Panc1 (cell line): Measurements from ENCODE around the gene SLF2. TPM values are rescaled to one million over a fixed set of nuclear protein-coding genes. Genes with fewer than 3 reads are reported as not detected.

Experiments
- ATAC-seq: fragments of 200-7000 bp; cut with Tn5 transposase; 2 replicates; pipeline ENCODE4 v1.9.1; 2020; ENCODE audit warnings: mild to moderate bottlenecking, moderate library complexity
- BruUV-seq: library from RNA; stranded (reverse); fragments of 400-500 nt; replicated peaks from 2 replicates; lab custom pipeline; 2021; lab: Mats Ljungman, UMichigan
- CTCF ChIA-PET: fragments of 300-600 bp; sonication (Branson Sonifier 250); formaldehyde crosslinking; loops from one replicate; lab custom pipeline; 2022; ENCODE audit warnings: antibody characterized with exemption; lab: Charles Lee
- POLR2A ChIA-PET: fragments of 300-600 bp; sonication (Branson Sonifier 250); formaldehyde crosslinking; loops from one replicate; lab custom pipeline; 2022; ENCODE audit warnings: antibody characterized with exemption; lab: Charles Lee
- DNase-seq: peaks from one replicate; pipeline ENCODE4 v3.0.0-alpha.2; 2010; ENCODE audit warnings: low read depth, low spot score
- H3K27ac ChIP-seq: 2 replicates; pipeline ENCODE4 v1.5.1; 2011; ENCODE audit warnings: mild to moderate bottlenecking, low read length, inconsistent platforms
- H3K27me3 ChIP-seq: fragments of 200-500 bp; sonication (Bioruptor generic); 2 replicates; pipeline ENCODE4 v1.6.0; 2014; ENCODE audit warnings: low read length, inconsistent platforms; ENCODE audit not compliant: control insufficient read depth, insufficient read depth
- H3K36me3 ChIP-seq: fragments of 200-500 bp; sonication (Bioruptor generic); 2 replicates; pipeline ENCODE4 v1.5.1; 2014; ENCODE audit warnings: inconsistent platforms, mild to moderate bottlenecking, low read length, moderate library complexity; ENCODE audit not compliant: control insufficient read depth, insufficient read depth
- H3K4me1 ChIP-seq: 2 replicates; pipeline ENCODE4 v1.5.1; 2011; ENCODE audit warnings: inconsistent platforms, mild to moderate bottlenecking, low read length, moderate library complexity; ENCODE audit not compliant: control insufficient read depth, insufficient read depth
- H3K4me3 ChIP-seq, 2 experiments: 2 replicates each; pipeline ENCODE4 v1.5.1; 2011 to 2012; ENCODE audit warnings: low read depth in 2 of 2, low read length in 2 of 2, mild to moderate bottlenecking in 2 of 2, inconsistent platforms in 1 of 2, moderate library complexity in 1 of 2
- H3K9me3 ChIP-seq: fragments of 200-500 bp; sonication (Bioruptor generic); 2 replicates; pipeline ENCODE4 v1.5.1; 2014; ENCODE audit warnings: low read depth, mild to moderate bottlenecking, inconsistent platforms, low read length, moderate library complexity; ENCODE audit not compliant: control insufficient read depth, insufficient read depth
- POLR2AphosphoS5 ChIP-seq: IDR thresholded peaks from 2 replicates; pipeline ENCODE4 v1.6.1; 2012; ENCODE audit warnings: mild to moderate bottlenecking, low read depth, low read length, moderate library complexity
- SIN3A ChIP-seq: IDR thresholded peaks from 2 replicates; pipeline ENCODE4 v1.6.1; 2012; ENCODE audit warnings: low read depth, mild to moderate bottlenecking, low read length, moderate library complexity, borderline replicate concordance; ENCODE audit not compliant: insufficient read depth
- TCF7L2 ChIP-seq: IDR thresholded peaks from 2 replicates; pipeline ENCODE4 v1.6.1; 2011; ENCODE audit warnings: mild to moderate bottlenecking, low read depth, low read length, inconsistent platforms
- in situ Hi-C: cut with HindIII; loops from 2 replicates; pipeline ENCODE4 v1.10.0; 2016; ENCODE audit warnings: low sequenced_read_pairs, low pct_unique_long_range_greater_than_20kb
- intact Hi-C: fragments of 100-400 bp; cut with micrococcal nuclease; formaldehyde crosslinking; loops from one replicate; pipeline ENCODE4 v1.10.0; 2022; ENCODE audit not compliant: unreplicated experiment
- total RNA-seq: library from RNA; stranded (reverse); gene quantifications from one replicate; pipeline ENCODE4 v1.2.1, GENCODE V29; 2021; ENCODE audit not compliant: unreplicated experiment
- TF ChIP-seq, protein P1 (sequence below), 2 experiments: IDR thresholded peaks; 2 replicates each; pipeline ENCODE4 v1.6.1; 2011 to 2012; ENCODE audit warnings: low read depth in 2 of 2, control low read depth in 1 of 2, low read length in 1 of 2, mild to moderate bottlenecking in 1 of 2, moderate library complexity in 1 of 2; ENCODE audit not compliant: insufficient read depth in 1 of 2
- TF ChIP-seq, protein P2 (sequence below): fragments of 450-650 bp; IDR thresholded peaks from 2 replicates; pipeline ENCODE4 v1.5.1; 2017; ENCODE audit warnings: mild to moderate bottlenecking

The SLF2 gene
- total RNA-seq, 1 experiment from 2014 or later = 38.8 TPM

DNA sequence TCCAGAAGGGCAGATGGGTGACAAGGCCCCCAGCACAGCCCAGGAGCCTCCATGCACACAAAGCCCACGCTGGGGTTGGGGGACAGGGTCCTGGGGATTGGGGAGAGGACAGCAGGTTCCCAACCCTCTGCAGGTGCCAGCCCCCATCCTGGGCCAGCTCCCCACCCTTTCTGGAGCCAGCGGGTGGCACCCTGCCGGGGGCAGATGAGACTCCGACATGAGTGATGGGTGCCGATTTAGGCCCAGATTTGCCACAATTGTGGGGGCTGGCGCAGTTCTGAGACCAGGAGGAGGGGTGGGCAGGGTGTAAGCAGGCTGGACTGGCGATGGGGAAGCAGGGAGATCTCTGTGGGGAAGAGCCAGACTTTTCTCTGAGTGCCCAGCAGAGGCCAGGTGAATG is 49.3 kb upstream of the SLF2 start:
- DNase-seq = no peak
- BruUV-seq = no TSS peak

DNA sequence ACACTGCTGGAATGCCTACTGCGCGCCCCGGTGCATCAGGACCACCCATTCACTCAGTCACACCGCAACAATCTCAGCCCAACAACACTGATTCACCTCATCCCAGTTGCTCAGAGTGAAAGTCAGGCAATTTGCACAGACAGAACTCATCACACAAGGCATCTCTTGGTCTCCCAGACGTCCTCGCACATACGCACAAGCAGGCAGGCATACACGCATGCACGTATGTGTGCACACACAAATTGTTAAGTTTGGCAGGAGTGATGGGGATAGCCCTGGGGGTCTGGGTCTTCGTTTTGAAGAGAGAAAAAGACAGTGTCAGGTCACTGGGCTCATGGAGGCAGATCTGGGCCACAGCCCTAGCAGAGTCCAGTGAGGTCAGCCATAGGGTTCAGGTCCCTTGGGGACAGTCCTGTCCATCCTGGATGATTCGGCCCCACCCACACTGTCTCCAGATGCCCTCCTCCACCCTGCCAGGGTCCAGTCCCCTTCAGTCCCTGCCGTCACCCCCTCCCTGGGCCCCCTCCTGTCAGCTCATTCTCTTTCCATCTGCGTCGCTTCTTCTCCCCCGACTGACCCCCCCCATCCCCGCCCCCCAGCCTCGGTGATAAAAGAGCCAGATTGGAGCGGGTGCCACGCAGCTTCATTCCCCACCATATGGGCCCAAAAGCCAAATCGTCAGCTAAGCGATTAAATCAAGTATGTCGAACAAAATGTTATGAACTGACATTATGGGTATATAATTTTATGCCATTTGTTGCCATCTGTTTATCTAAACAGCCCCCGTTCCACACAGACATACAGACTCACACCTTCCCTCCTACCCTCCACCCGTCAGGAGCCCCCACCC is 48.5 kb upstream of the SLF2 start:
- H3K36me3 ChIP-seq = no peaks in the 10 kb centered on the region
- DNase-seq (no peak), ATAC-seq (no peak)
- in situ Hi-C loops (no loop called here), intact Hi-C loops (no loop called here)
- TF ChIP-seq TCF7L2 (no peak), POLR2AphosphoS5 (no peak), SIN3A (no peak)
- TF ChIP-seq, protein P1, sequence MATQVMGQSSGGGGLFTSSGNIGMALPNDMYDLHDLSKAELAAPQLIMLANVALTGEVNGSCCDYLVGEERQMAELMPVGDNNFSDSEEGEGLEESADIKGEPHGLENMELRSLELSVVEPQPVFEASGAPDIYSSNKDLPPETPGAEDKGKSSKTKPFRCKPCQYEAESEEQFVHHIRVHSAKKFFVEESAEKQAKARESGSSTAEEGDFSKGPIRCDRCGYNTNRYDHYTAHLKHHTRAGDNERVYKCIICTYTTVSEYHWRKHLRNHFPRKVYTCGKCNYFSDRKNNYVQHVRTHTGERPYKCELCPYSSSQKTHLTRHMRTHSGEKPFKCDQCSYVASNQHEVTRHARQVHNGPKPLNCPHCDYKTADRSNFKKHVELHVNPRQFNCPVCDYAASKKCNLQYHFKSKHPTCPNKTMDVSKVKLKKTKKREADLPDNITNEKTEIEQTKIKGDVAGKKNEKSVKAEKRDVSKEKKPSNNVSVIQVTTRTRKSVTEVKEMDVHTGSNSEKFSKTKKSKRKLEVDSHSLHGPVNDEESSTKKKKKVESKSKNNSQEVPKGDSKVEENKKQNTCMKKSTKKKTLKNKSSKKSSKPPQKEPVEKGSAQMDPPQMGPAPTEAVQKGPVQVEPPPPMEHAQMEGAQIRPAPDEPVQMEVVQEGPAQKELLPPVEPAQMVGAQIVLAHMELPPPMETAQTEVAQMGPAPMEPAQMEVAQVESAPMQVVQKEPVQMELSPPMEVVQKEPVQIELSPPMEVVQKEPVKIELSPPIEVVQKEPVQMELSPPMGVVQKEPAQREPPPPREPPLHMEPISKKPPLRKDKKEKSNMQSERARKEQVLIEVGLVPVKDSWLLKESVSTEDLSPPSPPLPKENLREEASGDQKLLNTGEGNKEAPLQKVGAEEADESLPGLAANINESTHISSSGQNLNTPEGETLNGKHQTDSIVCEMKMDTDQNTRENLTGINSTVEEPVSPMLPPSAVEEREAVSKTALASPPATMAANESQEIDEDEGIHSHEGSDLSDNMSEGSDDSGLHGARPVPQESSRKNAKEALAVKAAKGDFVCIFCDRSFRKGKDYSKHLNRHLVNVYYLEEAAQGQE (IDR thresholded peaks at IDR 0.05; ENCODE audit: insufficient read depth in 1 of 2, low read depth in 2 of 2, low read length in 1 of 2) = no peak
- TF ChIP-seq, protein P2, sequence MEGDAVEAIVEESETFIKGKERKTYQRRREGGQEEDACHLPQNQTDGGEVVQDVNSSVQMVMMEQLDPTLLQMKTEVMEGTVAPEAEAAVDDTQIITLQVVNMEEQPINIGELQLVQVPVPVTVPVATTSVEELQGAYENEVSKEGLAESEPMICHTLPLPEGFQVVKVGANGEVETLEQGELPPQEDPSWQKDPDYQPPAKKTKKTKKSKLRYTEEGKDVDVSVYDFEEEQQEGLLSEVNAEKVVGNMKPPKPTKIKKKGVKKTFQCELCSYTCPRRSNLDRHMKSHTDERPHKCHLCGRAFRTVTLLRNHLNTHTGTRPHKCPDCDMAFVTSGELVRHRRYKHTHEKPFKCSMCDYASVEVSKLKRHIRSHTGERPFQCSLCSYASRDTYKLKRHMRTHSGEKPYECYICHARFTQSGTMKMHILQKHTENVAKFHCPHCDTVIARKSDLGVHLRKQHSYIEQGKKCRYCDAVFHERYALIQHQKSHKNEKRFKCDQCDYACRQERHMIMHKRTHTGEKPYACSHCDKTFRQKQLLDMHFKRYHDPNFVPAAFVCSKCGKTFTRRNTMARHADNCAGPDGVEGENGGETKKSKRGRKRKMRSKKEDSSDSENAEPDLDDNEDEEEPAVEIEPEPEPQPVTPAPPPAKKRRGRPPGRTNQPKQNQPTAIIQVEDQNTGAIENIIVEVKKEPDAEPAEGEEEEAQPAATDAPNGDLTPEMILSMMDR = no peak
- no peaks in the 10 kb centered on the region; the same call in 1 of the 2 replicates for H3K27me3 ChIP-seq
- no TSS peak for BruUV-seq
- H3K4me1 ChIP-seq = no peaks in the 10 kb centered on the region
- CTCF ChIA-PET = no interaction called here
- H3K27ac ChIP-seq = no peak overlapping the region
- POLR2A ChIA-PET = interaction anchor here (0.7 kb wide), 1 partner anchor 328 kb away, joined by 4 read pairs; no protein-coding TSS in a partner anchor
- H3K4me3 ChIP-seq = no peak overlapping the region
- H3K9me3 ChIP-seq = no peaks in the 10 kb centered on the region

More for the DNA sequence above, 49.3 kb upstream of the SLF2 start:
- no peaks in the 10 kb centered on the region; the same call in 1 of the 2 replicates for H3K27me3 ChIP-seq
- CTCF ChIA-PET = no interaction called here
- no peaks in the 10 kb centered on the region for H3K36me3 ChIP-seq
- TF ChIP-seq POLR2AphosphoS5 (no peak), SIN3A (no peak), TCF7L2 (no peak)
- TF ChIP-seq, protein P1 (IDR thresholded peaks at IDR 0.05; ENCODE audit: insufficient read depth in 1 of 2, low read depth in 2 of 2, low read length in 1 of 2) = no peak
- TF ChIP-seq, protein P2 = no peak
- no peak for ATAC-seq
- POLR2A ChIA-PET = no interaction called here
- intact Hi-C loops (no loop called here), in situ Hi-C loops (no loop called here)
- H3K27ac ChIP-seq = no peak overlapping the region
- H3K4me1 ChIP-seq = no peaks in the 10 kb centered on the region
- H3K4me3 ChIP-seq = no peak overlapping the region
- H3K9me3 ChIP-seq = no peaks in the 10 kb centered on the region
